ENCODE results near the gene OTUD7B.

The OTUD7B gene

GRCh38 chr1:149888999-149889289 is 121.6 kb downstream of the OTUD7B start:
- H3K27ac Mint-ChIP-seq = no peak overlapping the region
- no peak overlapping the region for H3K4me3 Mint-ChIP-seq
- no peaks in the 10 kb centered on the region for H3K36me3 Mint-ChIP-seq (ENCODE audit: low read depth)
- H3K9me3 Mint-ChIP-seq = no peaks in the 10 kb centered on the region
- peaks cover 4% of the 10 kb centered on the region for H3K4me1 Mint-ChIP-seq (ENCODE audit: low read depth)
- H3K27me3 Mint-ChIP-seq = no peaks in the 10 kb centered on the region

GRCh38 chr1:149888247-149888998 is 122.1 kb downstream of the OTUD7B start:
- H3K27me3 Mint-ChIP-seq = no peaks in the 10 kb centered on the region
- H3K4me3 Mint-ChIP-seq = no peak overlapping the region
- H3K4me1 Mint-ChIP-seq (ENCODE audit: low read depth) = peaks cover 4% of the 10 kb centered on the region
- no peak overlapping the region for H3K27ac Mint-ChIP-seq
- no peaks in the 10 kb centered on the region for H3K36me3 Mint-ChIP-seq (ENCODE audit: low read depth)
- H3K9me3 Mint-ChIP-seq = no peaks in the 10 kb centered on the region
